GM21825 (cell line): ENCODE measurements around the gene HPCAL1.
"Not testable (repeated sequence)": the region's sequence is repeated elsewhere in the genome, so short reads cannot be mapped to it uniquely, and the experiment has no call there.

Source experiments
- ATAC-seq: cut with Tn5 transposase; IDR thresholded peaks from one replicate; pipeline ENCODE4 v1.9.1; 2021; ENCODE audit warnings: mild to moderate bottlenecking, moderate library complexity; ENCODE audit not compliant: unreplicated experiment

The HPCAL1 gene

DNA sequence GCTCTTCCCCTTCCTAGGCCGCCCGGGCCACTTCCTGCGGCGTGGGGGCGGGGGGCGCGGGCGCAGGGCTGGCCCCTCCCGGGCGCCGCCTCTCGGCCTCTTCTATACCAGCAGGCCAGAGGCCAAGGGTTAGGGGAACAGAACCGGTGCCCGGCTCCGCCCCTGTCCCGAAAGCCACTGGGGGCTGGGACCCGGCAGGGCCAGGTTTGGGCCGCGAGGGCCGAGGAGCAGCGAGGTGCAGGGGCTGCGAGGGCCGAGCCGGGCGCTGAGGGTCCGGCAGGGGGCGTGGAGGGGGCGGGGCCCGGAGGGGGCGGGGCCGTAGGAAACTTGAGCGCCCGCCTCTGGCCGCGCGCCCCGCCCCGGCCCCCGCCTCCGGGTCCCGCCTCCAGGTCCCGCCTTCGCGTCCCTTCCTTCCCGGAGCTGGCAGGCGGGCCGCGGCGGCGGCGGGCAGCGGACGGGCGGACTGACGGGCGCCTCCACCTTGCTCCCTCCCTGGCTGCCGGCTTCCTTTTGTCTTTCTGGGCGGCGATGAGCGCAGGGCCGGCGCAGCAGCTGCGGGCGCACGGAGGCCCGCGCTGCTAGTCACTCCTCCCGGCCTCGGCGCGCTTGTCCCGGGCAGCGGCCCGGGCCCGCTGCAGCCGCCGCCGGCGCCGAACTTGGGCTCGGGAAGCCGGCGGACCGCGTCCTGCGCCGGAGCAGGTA lies at the start of gene HPCAL1:
HPCAL1 (plus strand) TSS at position 426 of the 702 bp plus-strand sequence. CDS start 116,854 bp downstream, outside the sequence.
- ATAC-seq: peak; percentile 74

DNA sequence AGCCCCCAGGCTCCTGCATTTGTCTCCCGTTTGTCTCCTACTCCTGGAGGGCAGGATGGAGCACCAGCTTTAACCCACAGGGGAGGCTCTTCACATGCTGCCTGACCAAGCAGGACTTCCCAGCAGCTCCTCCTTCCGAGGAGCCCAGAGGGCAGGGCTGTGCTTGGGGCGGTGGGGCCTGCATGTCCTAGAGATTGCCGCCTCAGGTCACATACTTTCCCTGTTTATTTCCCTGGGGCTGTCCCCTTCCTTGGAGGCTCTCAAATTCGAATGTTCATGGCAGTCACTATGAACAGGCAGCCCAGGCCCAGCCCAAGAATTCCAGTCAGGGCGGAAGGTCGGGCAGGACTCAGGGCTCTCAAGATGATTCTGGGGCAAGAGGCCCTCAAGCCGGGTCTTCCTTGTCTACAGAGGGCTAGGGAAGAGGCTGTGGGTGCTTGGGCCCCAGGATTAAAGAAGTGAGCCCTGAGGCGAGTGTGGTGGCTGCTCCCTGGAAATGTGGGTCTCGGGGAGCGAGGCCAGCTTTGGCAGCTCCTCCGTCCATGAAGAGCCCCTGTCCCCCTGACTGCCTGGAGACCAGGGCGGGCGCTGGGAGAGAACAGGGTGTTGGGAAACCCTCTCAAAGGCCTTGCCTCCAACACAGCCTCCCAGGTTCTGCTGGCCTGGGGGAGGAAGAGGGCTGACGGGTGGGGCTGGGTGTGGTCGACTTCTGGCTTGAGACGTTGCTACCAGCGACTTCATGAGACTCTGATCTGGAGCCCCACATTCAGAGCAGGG lies 48.9 kb upstream of the HPCAL1 start:
- no peak for ATAC-seq

DNA sequence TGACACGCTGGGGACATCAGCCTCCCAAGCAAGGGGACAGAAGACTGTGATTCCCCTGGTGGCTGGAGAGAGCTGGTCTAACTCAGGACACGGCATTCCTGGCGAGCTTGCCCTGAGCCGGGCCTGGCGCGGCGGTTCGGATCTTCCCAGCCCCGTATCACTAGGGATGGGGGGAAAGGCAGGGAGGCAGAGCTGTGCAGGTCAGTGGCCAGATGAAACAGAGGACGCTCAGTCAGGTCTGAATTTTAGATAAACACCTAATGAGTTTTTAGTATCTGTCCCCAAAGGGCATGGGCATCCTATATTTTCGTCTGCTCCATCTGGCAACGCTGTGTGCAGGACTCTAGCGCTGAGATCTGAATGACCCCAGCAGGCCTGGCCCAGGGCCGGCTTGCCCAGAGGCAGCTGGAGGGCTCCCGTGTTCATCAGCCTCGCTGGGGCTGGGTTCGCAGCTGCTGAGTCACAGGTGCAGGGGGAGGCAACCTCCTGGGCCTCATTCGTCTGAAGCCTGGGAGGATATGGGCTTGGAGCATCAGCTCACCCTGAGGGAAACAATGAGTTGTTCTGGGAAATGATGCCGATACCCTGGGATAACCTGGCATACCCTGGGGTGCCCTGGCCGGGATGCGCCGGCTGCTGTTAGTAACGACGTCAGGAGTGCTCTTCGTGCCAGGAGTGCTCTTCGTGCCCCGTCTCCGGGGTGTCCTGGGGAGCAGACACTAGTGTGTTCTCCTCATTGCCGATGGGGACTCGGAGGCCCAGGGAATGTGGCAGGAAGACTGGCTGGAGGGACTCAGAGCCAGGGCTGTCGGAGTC lies 48.1 kb upstream of the HPCAL1 start:
- ATAC-seq: no peak

DNA sequence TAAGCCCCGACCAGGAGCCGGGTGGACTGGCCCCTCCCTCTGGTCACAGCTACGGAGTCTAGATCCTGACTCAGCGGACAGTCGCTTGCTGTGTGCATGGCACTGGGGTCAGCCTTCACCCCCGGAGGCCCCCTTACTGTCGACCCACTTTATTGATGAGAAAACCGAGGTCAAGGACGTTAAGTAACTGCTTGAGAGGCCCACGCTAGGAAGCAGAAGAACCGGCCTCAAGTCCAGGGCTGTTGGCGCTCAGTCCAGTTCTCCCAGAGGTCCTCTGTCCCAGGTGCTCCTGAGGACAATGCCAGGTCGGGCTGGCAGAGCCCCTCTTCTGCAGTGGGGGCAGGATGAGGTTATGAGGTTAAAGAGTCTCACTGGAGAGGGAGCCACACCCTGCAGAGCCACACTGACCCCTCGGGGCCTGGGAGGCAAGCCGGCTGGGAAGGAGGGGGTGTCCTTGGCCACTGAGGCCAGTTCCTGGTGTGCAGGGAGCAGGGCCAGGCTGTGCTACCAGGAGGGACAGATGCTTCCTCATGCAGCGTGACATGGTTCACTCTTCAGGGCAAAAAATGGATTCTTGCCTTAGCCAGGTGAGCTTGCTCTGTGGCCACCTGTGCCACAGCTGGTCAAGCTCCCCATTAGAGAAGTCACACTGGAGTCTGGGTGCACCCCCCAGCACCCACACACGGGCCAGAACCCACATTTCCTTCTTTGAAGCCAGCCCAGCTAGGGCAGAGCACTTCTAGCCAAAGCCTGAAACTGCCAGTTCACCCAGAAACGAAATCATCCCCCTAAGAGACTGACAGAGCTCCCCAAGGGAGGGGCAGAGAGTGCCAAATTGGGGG lies 47.3 kb upstream of the HPCAL1 start:
- ATAC-seq: no peak

DNA sequence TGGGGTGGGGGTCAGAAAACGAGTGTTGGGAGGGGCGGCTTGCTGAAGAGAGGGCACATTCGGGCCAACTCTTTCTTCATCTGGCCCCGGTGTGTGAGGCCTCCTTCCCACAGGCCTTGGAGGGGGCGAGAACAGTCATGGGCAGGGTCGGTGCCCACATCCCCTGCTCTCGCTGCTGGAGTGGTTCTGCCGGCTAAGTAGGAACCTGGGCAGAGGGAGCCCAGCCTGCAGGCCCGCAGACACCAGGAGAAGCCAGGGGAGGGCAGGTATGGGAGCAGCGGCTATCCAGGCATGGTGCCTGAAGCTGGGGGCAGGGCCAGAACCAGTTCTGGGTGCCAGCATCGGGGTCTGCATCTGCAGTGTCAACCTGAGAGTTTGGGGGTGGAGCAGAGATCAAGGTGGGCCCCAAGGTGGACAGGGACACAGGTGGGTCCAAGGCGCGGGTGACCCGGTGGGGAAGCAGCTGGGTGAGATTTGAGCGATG lies 46.6 kb upstream of the HPCAL1 start:
- no peak for ATAC-seq

DNA sequence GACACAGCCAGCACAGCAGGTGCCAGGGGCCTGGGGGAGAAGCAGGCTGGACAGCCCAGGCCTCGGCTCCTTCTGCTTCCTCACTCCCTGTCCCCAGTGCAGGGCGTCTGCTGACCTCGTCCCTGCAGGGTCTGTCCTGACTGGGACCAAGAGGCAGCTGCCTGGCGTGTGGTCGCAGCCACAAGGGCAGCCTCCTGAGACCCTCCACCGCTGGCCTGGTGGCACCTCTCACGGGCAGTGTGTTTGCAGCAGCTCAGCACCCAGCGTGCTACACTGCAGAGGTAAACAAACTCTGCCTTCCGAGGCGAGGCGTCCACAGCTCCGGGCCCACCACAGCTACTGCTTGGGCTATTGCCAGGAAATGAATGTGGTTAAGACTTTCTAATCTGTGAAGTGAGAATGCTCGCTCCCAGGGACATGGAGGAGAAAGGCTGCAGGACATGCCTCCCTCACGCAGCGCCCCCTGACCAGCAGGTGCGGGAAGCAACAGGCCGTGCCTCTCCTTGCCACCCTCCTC lies 46.1 kb upstream of the HPCAL1 start:
- ATAC-seq: no peak

DNA sequence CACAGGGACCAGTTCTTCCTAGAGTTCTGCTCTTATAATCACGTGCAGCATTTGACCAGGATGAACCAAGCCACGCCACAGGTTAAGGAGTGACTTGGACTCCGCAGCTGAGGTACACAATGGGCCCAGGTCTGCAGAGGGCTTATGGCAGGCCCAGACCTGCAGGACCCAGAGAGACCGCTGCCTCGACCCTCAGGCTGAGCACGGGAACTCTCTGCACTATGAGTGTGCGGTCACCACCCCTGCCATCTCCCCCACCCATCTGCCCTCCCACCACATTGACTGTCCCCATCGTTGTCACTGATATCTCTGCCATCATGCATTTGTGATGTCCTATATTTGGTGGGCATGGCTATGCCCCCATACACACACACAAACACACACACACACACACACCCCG lies 45.7 kb upstream of the HPCAL1 start:
- no peak for ATAC-seq

DNA sequence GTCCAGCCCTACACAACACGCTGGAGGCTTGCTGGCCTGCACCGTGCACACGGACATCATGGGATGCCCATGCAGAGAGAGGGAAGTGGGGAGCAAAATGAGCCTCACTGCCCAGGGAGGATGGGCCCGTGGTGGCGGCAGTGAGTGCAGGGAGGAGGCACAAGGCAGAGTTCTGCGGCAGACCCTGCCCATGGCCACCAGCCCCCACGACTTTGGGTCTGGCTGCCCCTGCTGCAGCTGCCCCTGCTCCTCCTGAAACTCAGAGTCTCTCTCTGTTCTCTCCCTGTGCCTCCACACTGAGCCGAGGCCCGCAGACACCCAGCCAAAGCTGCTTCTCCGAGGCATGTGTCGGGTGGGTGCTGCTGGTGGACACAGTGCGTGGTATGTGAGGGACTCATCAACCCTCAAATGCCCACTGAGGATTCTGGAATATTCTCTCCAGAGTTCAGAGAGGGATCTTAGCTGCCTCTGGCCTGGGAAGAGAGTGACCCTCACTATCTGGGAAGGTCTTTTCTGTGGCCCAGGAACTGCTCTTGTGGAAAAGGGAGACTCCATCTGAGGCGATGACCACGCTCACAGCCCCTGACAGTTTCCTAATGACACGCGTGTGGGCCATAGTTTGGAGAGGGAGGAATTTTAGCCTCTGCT lies 45.1 kb upstream of the HPCAL1 start:
- ATAC-seq: no peak

DNA sequence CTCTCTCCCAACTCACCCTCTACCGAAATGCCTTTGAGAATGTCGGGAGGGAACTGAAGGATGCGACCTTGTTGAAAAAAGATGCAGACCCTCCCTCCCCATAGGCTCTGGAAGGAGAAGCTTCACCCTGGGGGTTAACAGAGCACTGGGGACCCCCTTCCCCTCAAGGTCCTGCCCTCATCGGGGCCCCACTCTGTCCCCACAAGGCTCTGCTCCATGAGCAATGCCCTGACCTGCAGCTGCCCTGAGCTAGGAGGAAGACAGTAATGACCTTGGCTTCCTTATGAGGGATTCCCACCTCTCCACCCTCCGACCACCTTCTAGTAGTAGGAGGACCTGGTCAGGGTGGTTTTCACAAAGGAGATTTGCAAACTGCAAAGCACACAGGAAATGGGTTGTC lies 44.4 kb upstream of the HPCAL1 start:
- no peak for ATAC-seq

DNA sequence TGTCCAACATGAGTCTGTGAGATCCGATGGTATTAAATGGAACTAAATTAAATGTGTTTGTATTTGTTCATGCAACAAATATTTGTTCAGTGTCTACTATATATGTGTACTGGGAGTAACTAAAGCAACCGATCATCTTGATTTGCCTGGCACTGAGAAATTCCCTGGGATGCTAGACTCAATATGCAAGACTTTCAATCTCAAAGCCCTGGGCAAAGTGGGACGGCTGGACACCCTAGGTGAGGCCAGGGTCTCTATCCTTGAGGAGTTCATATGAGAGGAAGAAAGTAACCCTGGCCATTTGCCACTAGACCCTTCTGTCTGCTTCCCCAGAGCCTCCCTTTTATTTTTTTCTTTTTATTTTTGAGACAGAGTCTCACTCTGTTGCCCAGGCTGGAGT lies 44.0 kb upstream of the HPCAL1 start:
- no peak for ATAC-seq

DNA sequence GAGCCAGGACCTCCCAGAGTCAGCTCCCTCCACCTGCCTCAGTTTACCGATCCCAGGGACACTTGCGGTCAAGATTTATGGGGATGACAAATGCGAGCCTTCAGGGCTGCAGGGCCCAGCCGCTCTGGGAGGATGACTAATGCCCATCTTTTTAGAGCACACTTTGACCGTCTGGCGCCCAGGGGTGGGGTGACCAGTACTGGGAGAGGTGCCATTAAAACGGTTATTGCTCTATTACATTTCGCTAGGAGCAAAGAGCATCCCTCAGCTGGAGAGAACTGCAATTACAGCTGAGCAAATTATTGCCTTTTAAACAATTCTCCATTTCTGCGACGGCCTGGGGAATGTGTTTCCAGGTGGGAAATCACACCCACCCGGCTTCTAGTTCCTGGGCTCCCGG lies 42.6 kb upstream of the HPCAL1 start:
- no peak for ATAC-seq

DNA sequence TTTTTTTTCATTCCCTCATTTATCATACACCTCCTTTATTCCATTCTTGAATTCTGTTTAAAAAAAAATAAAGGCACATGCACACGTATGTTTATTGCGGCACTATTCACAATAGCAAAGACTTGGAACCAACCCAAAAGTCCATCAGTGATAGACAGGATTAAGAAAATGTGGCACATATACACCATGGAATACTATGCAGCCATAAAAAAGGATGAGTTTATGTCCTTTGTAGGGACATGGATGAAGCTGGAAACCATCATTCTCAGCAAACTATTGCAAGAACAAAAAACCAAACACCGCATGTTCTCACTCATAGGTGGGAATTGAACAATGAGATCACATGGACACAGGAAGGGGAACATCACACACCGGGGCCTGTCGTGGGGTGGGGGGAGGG lies 39.2 kb upstream of the HPCAL1 start:
- ATAC-seq: not testable (repeated sequence)

DNA sequence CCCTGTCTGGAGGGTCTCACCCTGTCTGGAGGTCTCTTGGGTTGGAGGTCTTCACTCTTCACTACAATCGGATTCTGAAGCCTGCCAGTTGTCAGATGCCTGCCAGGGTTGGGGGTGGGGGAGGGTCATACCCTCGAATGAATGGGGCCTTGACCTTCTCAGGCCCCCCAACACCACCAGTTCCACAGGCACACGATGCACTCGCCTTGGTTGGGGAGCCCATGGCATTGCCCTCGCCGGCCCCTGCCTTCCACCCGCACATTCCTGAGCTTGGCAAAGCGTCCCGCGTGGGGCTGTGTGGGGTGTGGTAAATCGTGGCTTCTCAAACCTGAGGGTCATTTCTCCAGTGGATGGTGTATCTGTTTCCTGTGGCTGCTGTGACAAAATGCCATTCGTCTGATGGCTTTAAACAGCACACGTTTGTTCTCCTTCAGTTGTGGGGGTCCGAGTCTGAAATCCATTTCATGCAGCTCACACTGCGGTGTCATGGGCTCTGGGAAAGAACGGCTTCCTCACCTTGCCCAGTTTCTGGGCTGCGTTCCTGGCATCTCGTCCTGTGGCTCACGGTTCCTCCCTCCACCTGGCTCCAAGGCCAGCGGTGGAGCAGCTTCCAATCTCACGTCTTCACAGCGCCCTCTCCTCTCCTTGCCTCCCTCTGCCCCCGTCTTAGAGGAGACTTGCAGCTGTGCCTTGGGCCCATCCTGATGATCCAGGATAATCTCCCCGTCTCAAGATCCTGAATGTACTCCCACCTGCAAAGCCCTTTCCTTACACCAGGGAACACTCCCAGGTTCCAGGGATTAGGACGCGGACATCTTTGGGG lies 38.0 kb upstream of the HPCAL1 start:
- ATAC-seq: no peak

DNA sequence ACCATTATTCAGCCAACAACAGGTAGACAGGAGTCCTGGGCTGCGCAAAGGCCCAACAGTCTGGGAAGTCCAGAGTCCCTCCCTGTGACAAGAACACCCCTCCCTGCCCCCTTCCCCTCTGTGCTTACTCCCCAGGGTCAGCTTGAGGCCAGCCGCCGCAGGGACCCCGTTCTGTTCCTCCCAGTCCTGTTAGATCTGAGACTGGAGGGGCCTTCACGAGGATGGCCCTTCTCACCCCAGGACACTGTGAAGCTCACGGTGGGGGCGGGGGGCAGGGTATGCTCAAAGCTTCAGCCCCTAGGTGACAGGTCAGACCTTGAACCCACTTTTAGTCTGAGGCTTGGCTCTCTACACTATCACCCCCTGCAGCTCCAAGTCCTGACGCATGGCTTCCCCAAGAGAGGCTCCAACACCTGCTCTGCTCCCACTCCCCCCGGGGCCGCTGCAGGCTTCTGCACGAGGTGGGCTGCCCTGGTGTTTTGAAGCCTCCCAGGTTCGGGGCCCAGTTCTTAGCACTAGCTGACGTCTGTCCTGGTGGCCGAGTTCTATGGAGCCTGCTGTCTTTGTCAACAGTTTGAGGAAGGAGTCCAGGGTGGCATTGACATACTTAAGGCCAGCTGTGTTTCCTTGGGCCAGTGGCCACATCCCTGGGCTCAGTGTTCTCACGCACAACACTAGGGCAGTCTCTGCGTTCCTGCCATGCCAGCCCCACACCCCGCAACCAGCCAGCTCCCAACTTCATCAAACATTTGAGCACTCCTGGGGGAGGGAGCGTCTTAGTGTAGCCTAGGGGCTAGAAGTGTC lies 37.2 kb upstream of the HPCAL1 start:
- ATAC-seq: no peak

DNA sequence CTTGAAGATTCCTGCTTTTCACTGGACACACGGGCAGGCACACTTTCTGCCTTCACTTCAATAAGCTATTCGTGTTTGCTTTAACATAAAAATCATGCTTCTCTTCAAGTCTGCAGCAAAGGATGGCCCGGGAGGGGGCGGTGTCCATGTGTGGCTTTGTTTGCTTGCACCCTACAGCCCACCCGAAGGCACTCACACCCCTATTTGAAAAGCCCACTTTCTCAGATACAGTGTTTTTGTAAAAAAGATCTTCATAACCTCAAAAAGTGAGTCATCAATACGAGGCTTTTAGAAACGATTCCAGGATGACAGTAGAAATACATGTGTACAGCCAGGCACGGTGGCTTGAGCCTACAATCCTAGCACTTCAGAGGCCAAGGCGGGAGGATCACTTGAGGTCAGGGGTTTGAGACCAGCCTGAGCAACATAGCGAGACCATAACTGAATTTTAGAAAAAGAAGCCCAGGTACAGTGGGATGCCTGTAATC lies 36.5 kb upstream of the HPCAL1 start:
- no peak for ATAC-seq

DNA sequence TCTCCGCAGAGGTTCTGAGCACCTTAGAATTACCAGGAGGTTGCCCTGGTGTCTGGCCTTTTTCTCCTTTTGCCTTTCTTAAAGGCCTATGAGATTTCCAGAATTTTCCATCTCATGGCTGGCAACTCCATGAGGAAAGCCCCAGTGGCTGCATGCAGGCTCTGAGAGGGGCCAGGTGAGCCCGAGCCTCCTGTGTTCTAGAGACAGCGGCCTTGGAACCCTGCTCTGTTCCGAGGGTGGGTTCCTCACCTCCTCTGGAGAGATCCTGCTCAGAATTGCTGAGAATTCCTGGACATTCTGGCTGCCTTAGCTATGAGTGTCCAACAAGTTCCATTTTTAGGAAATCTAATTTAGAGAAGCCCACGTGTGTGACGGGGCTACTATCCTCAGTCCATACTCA lies 35.7 kb upstream of the HPCAL1 start:
- no peak for ATAC-seq

DNA sequence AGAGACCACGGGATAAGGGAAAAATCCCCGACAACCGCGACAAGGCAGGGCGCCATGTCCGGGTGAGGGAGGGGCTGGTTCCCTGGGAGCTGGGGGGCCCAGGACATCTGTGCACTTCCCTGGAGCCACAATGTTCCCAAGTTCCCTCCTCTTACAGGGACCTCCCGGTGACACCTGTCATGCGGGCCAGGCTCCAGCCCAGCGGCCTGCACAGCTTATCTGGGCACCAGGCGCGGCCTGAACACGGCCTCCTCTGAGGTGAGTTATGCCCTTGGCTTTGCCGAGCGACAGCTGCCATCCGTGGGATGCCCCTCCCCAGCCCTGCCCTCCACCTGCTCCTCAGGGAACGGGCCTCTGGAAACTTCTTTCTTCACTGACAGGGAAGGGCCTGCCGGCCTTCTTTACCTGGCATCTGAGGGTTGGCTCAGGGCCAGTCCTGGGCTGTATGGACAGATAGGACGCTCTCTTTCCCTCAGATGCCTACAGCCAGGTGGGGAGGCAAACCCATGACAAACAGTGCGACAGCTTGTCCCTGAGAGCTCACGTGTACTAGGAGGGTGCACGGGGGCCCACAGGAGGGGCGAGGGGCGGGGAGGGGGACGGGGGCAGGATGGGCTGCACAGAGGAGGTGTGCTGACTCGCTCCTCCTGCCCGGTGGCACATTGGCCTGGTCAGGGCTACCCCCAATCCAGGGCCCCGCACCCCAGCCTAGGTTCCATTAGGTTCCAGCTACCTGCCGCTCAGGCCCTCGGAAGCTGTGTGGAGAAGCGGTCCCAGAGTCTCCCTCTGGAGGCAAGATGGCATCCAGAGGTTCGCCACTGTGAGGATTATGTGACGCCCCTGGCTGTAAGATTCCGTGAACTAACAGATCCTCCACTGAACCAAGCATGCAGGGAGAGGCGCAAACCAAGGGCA lies 34.9 kb upstream of the HPCAL1 start:
- no peak for ATAC-seq
